Stimulated activated CD8-positive, alpha-beta memory T cell treated with anti-CD3 and anti-CD28 coated beads, Interleukin-12 subunit alpha, Interleukin-12 subunit beta, amount 100 ng/mL, for 1 hour (primary cell): ENCODE data around the gene SLC27A3.
"Not testable (repeated sequence)": the region's sequence is repeated elsewhere in the genome, so short reads cannot be mapped to it uniquely, and the experiment has no call there.

ENCODE experiments used
- DNase-seq: peaks from one replicate; pipeline ENCODE4 v3.0.0-alpha.2; 2020; ENCODE audit warnings: low read depth

SLC27A3 gene

DNA sequence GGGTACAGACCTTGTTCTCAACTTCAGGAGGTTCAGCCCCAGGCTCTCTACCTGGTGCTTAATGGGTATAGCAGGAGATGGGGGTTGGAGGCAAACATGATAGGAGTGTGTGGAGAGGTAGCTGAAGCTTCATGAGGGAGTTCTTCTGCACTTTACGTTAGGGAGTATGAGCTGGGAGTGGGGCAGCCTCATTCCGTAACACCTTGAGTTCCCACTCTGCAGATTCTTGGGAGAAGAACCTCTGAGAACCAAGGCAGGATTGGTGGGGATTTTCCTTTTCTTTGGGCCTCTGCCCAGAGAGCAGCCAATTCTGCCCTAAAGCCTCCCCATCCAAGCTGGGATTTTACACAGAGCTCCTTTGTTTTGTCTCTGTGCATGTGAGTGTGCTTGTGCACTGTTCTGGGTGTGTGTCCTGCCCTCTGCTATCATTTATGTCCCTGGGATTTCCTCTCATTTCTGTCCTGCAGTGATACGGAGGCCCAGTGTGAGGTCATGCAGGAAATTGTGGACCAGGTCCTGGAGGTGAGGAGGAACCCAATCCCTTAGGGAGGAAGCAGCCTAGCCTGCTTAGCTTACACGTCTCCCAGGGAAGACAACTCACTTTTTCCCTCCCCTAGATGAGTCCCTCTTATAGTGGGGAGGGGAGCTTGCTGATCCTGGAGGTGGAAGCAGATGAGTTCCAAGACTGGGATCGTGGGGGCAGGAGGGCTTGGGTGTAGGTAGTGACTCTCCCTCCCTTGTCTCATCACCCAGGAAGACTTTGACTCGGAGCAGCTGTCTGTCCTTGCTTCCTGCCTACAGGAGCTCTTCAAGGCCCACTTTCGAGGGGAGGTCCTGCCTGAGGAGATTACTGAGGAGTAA, 11.6 kb upstream of the SLC27A3 start:
- DNase-seq: no peak

DNA sequence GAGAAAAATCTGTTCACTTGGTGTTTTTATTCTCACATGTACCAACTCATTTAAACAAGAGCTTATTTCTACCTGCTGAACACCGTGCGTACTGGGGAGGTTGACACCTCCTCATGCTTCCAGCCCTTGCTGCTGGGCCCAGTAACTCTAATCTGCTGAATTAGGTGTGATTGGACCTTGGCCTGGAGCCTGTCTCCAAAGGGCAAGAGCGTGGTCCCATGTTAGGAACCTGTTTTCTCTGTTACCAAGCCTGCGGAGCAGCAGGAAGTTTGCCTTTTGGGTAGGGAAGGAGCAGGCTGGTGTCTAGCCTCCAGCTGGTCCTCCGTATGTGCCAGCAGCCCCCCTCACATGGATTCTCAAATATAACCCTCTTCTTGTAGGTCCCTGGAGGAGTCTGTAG, 10.9 kb upstream of the SLC27A3 start:
- no peak for DNase-seq

DNA sequence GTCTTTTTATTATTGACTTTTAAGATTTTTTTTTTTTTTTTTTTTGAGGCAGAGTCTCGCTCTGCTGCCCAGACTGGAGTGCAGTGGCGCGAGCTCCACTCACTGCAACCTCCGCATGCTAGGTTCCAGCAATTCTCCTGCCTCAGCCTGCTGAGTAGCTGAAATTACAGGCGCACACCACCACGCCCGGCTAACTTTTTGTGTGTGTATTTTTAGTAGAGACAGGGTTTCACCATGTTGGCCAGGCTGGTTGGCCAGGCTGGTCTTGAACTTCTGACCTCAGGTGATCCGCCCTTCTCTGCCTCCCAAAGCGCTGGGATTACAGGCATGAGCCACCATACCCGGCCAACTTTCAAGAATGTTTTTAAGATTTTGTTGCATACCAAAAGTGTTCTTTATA, 8.5 kb upstream of the SLC27A3 start:
- not testable (repeated sequence) for DNase-seq

GRCh38 chr1:153767519-153767918, 7.7 kb upstream of the SLC27A3 start:
- no peak for DNase-seq

DNA sequence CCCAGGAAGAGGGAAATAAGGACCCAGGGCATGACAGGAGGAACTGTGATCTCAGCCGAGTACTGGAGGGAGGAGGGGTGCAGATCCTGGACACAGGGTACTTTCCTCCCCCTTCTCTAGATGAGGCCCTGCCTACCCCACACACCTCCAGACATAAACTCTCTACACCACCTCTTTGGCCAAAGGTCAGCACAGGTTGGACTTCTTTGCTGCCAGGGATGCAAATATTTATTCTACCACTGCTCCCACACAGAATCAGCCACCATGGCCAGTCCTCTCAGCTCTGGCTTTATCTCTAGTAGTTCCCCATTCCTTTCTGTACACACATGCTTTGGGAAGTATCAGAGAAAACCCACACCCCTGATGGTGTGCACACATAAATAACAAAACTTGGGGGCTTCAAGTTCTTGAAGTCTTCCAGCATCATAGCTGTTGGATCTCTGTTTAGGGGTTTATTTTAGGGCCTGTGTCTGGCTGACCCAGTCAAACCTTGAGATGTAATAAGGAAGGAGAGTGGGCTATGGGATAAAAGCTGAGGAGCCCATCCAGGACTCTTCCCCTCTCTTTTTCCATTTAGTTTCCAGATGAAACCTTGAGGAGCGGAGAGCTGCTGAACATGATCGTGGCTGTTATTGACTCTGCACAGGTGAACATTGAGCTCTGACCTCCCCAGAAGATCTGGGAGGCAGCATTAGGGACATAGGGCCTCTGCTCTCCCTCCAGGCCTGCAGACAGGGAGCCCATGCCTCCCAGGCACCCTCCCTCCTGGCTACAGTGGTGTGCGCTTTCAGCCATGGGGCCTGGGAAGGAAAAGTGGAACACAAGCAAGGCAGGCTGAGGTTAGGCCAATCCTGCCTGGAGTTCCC, 6.7 kb upstream of the SLC27A3 start:
- no peak for DNase-seq

GRCh38 chr1:153769221-153769620, 6.0 kb upstream of the SLC27A3 start:
- no peak for DNase-seq

GRCh38 chr1:153770797-153771196, 4.4 kb upstream of the SLC27A3 start:
- no peak for DNase-seq

DNA sequence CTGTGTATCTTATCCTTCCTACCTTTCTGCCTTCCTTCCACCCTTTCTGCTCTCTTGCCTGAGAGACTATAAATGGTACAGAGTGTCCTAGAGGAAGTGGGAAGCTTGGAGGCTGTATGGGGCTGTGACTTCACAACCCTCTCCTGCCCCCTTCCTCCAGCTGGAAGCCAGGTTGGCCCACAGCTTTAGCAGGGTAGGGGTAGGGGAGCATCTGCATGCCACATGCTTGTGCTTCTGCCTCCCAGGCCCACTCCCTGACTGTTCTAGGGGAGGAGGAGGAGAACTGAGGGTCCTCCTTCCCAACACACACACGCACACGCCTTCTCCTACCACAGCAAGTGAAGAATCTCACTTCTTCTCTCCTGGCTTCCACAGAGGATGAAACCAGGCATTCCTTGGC, 3.9 kb upstream of the SLC27A3 start:
- no peak for DNase-seq

DNA sequence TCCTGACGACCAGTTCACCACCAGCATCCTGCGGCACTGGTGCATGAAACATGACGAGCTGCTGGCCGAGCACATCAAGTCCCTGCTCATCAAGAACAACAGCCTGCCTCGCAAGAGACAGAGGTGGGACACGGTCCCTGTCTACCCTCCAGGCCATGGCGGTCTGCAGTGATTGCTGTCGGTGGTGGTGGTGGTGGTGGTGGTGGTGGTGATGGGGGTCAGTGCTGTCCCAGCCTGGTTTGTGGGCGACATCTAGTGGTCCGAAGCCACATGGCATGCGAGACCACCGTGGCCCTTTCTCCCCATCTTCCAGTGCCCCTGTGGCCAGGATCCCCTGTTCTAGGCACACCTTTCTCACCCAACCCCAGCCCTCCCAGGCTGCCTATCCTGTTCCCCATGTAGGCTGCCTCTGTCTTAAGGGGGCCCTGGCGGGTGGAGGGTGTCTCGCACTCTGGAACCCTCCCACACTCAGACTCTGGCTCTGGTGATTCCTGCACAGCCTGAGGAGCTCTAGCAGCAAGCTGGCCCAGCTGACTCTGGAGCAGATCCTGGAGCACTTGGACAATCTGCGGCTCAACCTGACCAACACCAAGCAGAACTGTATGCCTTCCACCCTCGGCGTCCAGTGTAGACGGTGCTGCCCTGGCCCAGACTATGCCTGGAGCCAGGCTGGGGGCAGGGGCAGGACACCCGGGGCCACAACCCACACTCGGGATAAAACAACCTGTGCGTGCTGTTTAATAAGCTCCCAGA, 3.2 kb upstream of the SLC27A3 start:
- DNase-seq: no peak

DNA sequence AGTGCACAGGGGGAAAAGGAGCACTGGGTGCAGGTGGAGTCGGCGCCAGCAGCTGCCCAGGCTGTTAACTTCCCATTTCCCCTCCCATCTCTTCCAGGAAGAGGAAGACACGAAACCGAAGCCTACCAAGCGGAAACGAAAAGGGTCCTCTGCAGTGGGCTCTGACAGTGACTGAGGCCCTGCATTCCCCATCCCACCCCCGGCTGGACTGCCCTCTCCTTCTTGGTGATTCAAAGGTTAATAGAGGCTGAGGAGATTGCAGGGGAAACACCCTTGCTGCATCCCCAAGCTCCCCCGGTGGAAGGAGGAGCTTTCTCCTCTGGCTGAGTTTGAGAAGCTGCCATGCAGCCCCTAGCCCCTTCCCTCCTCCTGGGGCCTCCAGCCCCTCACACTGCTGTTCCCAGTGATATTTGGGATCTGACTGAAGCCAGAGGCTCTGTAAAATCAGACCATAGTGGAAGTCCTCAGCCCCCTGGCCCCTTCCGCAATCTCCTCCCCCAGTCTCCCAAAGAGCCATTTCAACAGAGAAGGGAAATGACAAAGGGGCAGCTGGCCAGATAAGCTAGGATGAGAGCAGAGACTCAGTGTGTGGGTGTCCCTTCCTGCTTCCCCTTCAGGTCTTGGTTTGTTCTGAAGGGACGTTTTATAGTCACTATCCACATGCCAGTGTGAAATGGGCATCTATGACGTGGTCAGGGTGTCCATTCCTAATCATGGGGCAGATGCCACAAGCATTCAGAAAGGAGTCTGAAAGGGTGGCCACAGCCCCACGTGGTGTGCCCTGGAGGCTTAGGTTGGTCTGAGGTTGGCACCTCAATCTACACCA, 1.9 kb upstream of the SLC27A3 start:
- no peak for DNase-seq

GRCh38 chr1:153774026-153774595, 1.1 kb upstream of the SLC27A3 start:
- DNase-seq: no peak

DNA sequence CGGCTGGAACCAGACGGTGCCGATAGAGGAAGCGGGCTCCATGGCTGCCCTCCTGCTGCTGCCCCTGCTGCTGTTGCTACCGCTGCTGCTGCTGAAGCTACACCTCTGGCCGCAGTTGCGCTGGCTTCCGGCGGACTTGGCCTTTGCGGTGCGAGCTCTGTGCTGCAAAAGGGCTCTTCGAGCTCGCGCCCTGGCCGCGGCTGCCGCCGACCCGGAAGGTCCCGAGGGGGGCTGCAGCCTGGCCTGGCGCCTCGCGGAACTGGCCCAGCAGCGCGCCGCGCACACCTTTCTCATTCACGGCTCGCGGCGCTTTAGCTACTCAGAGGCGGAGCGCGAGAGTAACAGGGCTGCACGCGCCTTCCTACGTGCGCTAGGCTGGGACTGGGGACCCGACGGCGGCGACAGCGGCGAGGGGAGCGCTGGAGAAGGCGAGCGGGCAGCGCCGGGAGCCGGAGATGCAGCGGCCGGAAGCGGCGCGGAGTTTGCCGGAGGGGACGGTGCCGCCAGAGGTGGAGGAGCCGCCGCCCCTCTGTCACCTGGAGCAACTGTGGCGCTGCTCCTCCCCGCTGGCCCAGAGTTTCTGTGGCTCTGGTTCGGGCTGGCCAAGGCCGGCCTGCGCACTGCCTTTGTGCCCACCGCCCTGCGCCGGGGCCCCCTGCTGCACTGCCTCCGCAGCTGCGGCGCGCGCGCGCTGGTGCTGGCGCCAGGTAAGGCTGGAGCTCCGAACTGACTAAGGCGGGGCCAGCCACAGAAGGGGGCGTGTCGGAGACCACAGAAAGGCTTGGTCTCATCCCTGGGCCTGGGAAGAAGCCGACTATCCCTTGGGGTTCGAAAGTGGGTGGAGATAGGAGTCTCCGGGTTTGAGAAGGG, 486 bp downstream of the SLC27A3 start:
- peak; percentile 42 for DNase-seq

- DNase-seq: no peak
Measured at GRCh38 chr1:153776352-153776751, 1.1 kb downstream of the SLC27A3 start.

GRCh38 chr1:153776845-153777370, 1.7 kb downstream of the SLC27A3 start:
- no peak for DNase-seq

GRCh38 chr1:153777648-153778047, 2.4 kb downstream of the SLC27A3 start:
- no peak for DNase-seq

GRCh38 chr1:153778051-153778823, 3.0 kb downstream of the SLC27A3 start:
- DNase-seq: no peak

- no peak for DNase-seq
Measured at GRCh38 chr1:153778824-153779519, 3.8 kb downstream of the SLC27A3 start.

DNA sequence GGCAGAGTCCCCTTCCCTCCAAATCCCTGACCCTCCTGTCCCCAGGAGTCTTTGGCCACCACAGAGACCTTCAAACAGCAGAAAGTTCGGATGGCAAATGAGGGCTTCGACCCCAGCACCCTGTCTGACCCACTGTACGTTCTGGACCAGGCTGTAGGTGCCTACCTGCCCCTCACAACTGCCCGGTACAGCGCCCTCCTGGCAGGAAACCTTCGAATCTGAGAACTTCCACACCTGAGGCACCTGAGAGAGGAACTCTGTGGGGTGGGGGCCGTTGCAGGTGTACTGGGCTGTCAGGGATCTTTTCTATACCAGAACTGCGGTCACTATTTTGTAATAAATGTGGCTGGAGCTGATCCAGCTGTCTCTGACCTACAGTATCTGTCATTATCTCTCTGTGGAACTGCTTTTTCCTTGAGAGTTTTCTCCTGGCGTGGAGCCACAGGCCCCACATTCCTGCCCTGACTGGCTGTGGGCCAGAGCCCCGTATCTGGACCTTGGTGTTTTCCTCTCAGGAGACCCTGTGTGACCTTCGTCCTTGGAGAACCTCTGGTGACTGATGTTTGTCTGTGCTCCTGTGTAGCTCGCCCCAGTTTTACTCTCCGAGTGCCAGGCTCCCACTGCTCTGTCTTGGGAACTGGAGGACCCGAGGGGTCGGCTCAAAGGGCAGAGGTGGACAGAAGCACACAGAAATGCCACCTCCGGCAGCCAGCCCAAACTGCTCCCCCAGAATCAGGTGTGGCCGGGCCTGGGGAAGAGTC, 4.8 kb downstream of the SLC27A3 start:
- no peak for DNase-seq
